Calu3 (cell line): Measurements from ENCODE around the gene SPPL3. TPM values are rescaled to one million over a fixed set of nuclear protein-coding genes. Genes with fewer than 3 reads are reported as not detected.

ENCODE experiments used
- BruUV-seq: library from RNA; stranded (reverse); fragments of 400-500 nt; replicated peaks from 2 replicates; lab custom pipeline; 2021; lab: Mats Ljungman, UMichigan
- CTCF ChIA-PET: fragments of 300-600 bp; sonication (Branson Sonifier 250); formaldehyde crosslinking; loops from one replicate; lab custom pipeline; 2022; ENCODE audit warnings: antibody characterized with exemption; lab: Charles Lee
- DNase-seq: peaks from one replicate; pipeline ENCODE4 v3.0.0; 2022
- H3K27ac Mint-ChIP-seq: one replicate; pipeline ENCODE4 v1.8.0; 2022; ENCODE audit warnings: mixed read lengths; ENCODE audit not compliant: unreplicated experiment
- H3K27me3 Mint-ChIP-seq: one replicate; pipeline ENCODE4 v1.8.0; 2022; ENCODE audit warnings: mixed read lengths; ENCODE audit not compliant: unreplicated experiment
- H3K36me3 Mint-ChIP-seq: one replicate; pipeline ENCODE4 v1.8.0; 2022; ENCODE audit warnings: mild to moderate bottlenecking, moderate library complexity, mixed read lengths; ENCODE audit not compliant: insufficient read depth, unreplicated experiment
- H3K4me1 Mint-ChIP-seq: one replicate; pipeline ENCODE4 v1.8.0; 2022; ENCODE audit warnings: mild to moderate bottlenecking, low read depth, mixed read lengths; ENCODE audit not compliant: unreplicated experiment
- H3K4me3 Mint-ChIP-seq: one replicate; pipeline ENCODE4 v1.8.0; 2022; ENCODE audit warnings: mild to moderate bottlenecking, low read depth, moderate library complexity, mixed read lengths; ENCODE audit not compliant: unreplicated experiment
- H3K9me3 Mint-ChIP-seq: one replicate; pipeline ENCODE4 v1.8.0; 2022; ENCODE audit warnings: low read depth, mixed read lengths; ENCODE audit not compliant: unreplicated experiment
- CTCF ChIP-seq: fragments of 200-600 bp; IDR thresholded peaks from one replicate; pipeline ENCODE4 v1.8.0; 2022; ENCODE audit warnings: antibody characterized with exemption; ENCODE audit not compliant: unreplicated experiment
- intact Hi-C: fragments of 100-400 bp; cut with micrococcal nuclease; formaldehyde crosslinking; loops from one replicate; pipeline ENCODE4 v1.10.0; 2022; ENCODE audit not compliant: unreplicated experiment
- total RNA-seq: library from RNA; stranded (reverse); gene quantifications from 2 replicates; pipeline ENCODE4 v1.2.3, GENCODE V29; 2022

Gene SPPL3
- total RNA-seq, 1 experiment from 2014 or later: 61.0 TPM

- H3K36me3 Mint-ChIP-seq: no peaks in the 10 kb centered on the region
- BruUV-seq: no TSS peak
- DNase-seq: no peak
- peaks cover 9% of the 10 kb centered on the region for H3K4me1 Mint-ChIP-seq
- intact Hi-C loops: no loop called here
- H3K27me3 Mint-ChIP-seq: no peaks in the 10 kb centered on the region
- no peak for TF ChIP-seq CTCF
- no peak overlapping the region for H3K4me3 Mint-ChIP-seq
- H3K9me3 Mint-ChIP-seq: no peaks in the 10 kb centered on the region
- CTCF ChIA-PET: no interaction called here
- no peak overlapping the region for H3K27ac Mint-ChIP-seq
Observed at GRCh38 chr12:120887253-120888043, 16.7 kb downstream of the SPPL3 start.

GRCh38 chr12:120886199-120887018, 17.7 kb downstream of the SPPL3 start:
- H3K4me1 Mint-ChIP-seq: peaks cover 9% of the 10 kb centered on the region
- BruUV-seq: no TSS peak
- intact Hi-C loops: no loop called here
- no peak overlapping the region for H3K4me3 Mint-ChIP-seq
- no peaks in the 10 kb centered on the region for H3K27me3 Mint-ChIP-seq
- no peaks in the 10 kb centered on the region for H3K9me3 Mint-ChIP-seq
- TF ChIP-seq CTCF: no peak
- no peak overlapping the region for H3K27ac Mint-ChIP-seq
- no peaks in the 10 kb centered on the region for H3K36me3 Mint-ChIP-seq
- CTCF ChIA-PET: interaction anchor here (0.6 kb wide), 1 partner anchor 690 kb away, joined by 3 read pairs; no protein-coding TSS in a partner anchor
- no peak for DNase-seq

GRCh38 chr12:120885521-120885920, 18.6 kb downstream of the SPPL3 start:
- no peaks in the 10 kb centered on the region for H3K27me3 Mint-ChIP-seq
- no peak overlapping the region for H3K27ac Mint-ChIP-seq
- no peak for TF ChIP-seq CTCF
- intact Hi-C loops: no loop called here
- no TSS peak for BruUV-seq
- no peaks in the 10 kb centered on the region for H3K36me3 Mint-ChIP-seq
- no peaks in the 10 kb centered on the region for H3K9me3 Mint-ChIP-seq
- H3K4me1 Mint-ChIP-seq: no peaks in the 10 kb centered on the region
- no peak for DNase-seq
- H3K4me3 Mint-ChIP-seq: no peak overlapping the region
- CTCF ChIA-PET: no interaction called here

DNA sequence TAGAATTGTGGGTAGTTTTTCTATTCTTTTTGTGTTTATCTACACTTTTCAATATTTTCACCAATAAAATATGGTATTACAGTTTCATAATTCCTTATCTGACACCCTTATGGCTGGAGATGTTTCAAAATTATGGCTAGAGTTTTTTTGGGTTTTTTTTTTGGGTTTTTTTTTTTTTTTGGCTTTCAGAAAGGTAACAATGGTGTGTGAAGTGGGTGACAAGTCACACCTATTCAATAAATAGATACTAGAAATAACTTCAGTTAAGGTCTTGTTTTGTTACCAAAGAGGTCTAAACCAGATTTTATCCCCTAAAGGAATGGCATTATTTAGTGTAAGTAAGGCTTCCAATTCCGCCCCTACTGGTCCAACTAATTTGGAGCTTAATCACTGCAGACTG, 19.5 kb downstream of the SPPL3 start:
- H3K9me3 Mint-ChIP-seq: no peaks in the 10 kb centered on the region
- H3K27me3 Mint-ChIP-seq: no peaks in the 10 kb centered on the region
- no TSS peak for BruUV-seq
- no peak for TF ChIP-seq CTCF
- H3K27ac Mint-ChIP-seq: no peak overlapping the region
- intact Hi-C loops: no loop called here
- H3K4me3 Mint-ChIP-seq: no peak overlapping the region
- H3K4me1 Mint-ChIP-seq: no peaks in the 10 kb centered on the region
- no peaks in the 10 kb centered on the region for H3K36me3 Mint-ChIP-seq
- DNase-seq: no peak
- CTCF ChIA-PET: no interaction called here
